GM12873 (cell line): ENCODE data around the gene TOP2A.

ENCODE experiments used
- CTCF ChIP-seq: IDR thresholded peaks from 2 replicates; pipeline ENCODE4 v1.5.1; 2012; ENCODE audit warnings: low read depth, mild to moderate bottlenecking, moderate library complexity, low read length, control low read depth; ENCODE audit not compliant: insufficient read depth; ENCODE audit errors: missing control alignments

The TOP2A gene

DNA sequence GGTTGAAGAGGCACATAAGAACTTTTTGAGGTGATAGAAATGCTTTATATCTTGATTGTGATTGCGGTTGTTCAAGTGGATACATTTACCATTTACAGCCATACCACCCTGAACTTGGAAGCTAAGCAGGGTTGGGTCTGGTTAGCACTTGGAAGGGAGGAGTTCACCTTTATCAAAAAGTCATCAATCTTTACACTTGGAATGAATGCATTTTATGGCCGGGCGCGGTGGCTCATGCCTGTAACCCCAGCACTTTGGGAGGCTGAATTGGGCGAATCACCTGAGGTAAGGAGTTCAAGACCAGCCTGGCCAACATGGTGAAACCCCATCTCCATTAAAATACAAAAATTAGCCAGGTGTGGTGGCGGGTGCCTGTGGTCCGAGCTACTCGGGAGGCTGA, 43.7 kb downstream of the TOP2A start:
- no peak for TF ChIP-seq CTCF

DNA sequence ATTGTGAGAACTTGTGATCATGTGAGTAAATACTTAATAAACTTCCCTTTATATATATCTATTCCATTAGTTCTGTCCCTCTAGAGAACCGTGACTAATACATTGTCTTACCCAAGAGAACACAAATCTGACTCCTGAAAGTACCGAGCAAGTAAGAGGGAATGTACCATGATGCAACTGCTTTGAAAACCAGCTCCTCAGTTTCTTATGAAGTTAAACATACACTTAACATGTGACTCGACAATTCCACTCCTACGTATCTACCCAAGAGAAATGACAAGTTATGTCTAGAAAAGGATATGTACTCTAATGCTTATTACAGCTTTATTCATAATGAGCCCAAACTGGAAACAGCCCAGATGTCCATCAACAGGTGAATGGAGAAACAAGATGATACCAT, 44.4 kb downstream of the TOP2A start:
- no peak for TF ChIP-seq CTCF

- TF ChIP-seq CTCF: no peak
Observed at GRCh38 chr17:40372031-40372430, 45.7 kb downstream of the TOP2A start.

- TF ChIP-seq CTCF: no peak
Observed at GRCh38 chr17:40371261-40371929, 46.3 kb downstream of the TOP2A start.

GRCh38 chr17:40369923-40370322, 47.8 kb downstream of the TOP2A start:
- no peak for TF ChIP-seq CTCF

GRCh38 chr17:40366861-40367518, 50.7 kb downstream of the TOP2A start:
- TF ChIP-seq CTCF: no peak

- no peak for TF ChIP-seq CTCF
Observed at GRCh38 chr17:40366076-40366860, 51.4 kb downstream of the TOP2A start.
